Calu3 (cell line): ENCODE results near the gene KLHL29. TPM values are rescaled to one million over a fixed set of nuclear protein-coding genes. Genes with fewer than 3 reads are reported as not detected.

Experiments
- BruUV-seq: library from RNA; stranded (reverse); fragments of 400-500 nt; replicated peaks from 2 replicates; lab custom pipeline; 2021; lab: Mats Ljungman, UMichigan
- CTCF ChIA-PET: fragments of 300-600 bp; sonication (Branson Sonifier 250); formaldehyde crosslinking; loops from one replicate; lab custom pipeline; 2022; ENCODE audit warnings: antibody characterized with exemption; lab: Charles Lee
- DNase-seq: peaks from one replicate; pipeline ENCODE4 v3.0.0; 2022
- H3K27ac Mint-ChIP-seq: one replicate; pipeline ENCODE4 v1.8.0; 2022; ENCODE audit warnings: mixed read lengths; ENCODE audit not compliant: unreplicated experiment
- H3K27me3 Mint-ChIP-seq: one replicate; pipeline ENCODE4 v1.8.0; 2022; ENCODE audit warnings: mixed read lengths; ENCODE audit not compliant: unreplicated experiment
- H3K36me3 Mint-ChIP-seq: one replicate; pipeline ENCODE4 v1.8.0; 2022; ENCODE audit warnings: mild to moderate bottlenecking, moderate library complexity, mixed read lengths; ENCODE audit not compliant: insufficient read depth, unreplicated experiment
- H3K4me1 Mint-ChIP-seq: one replicate; pipeline ENCODE4 v1.8.0; 2022; ENCODE audit warnings: mild to moderate bottlenecking, low read depth, mixed read lengths; ENCODE audit not compliant: unreplicated experiment
- H3K4me3 Mint-ChIP-seq: one replicate; pipeline ENCODE4 v1.8.0; 2022; ENCODE audit warnings: mild to moderate bottlenecking, low read depth, moderate library complexity, mixed read lengths; ENCODE audit not compliant: unreplicated experiment
- H3K9me3 Mint-ChIP-seq: one replicate; pipeline ENCODE4 v1.8.0; 2022; ENCODE audit warnings: low read depth, mixed read lengths; ENCODE audit not compliant: unreplicated experiment
- CTCF ChIP-seq: fragments of 200-600 bp; IDR thresholded peaks from one replicate; pipeline ENCODE4 v1.8.0; 2022; ENCODE audit warnings: antibody characterized with exemption; ENCODE audit not compliant: unreplicated experiment
- intact Hi-C: fragments of 100-400 bp; cut with micrococcal nuclease; formaldehyde crosslinking; loops from one replicate; pipeline ENCODE4 v1.10.0; 2022; ENCODE audit not compliant: unreplicated experiment
- total RNA-seq: library from RNA; stranded (reverse); gene quantifications from 2 replicates; pipeline ENCODE4 v1.2.3, GENCODE V29; 2022

Gene KLHL29
- total RNA-seq, 1 experiment from 2014 or later = 11.9 TPM

GRCh38 chr2:23493846-23494245 lies 108.9 kb downstream of the KLHL29 start:
- H3K4me3 Mint-ChIP-seq = no peak overlapping the region
- no peak for TF ChIP-seq CTCF
- H3K27me3 Mint-ChIP-seq = no peaks in the 10 kb centered on the region
- H3K36me3 Mint-ChIP-seq = no peaks in the 10 kb centered on the region
- CTCF ChIA-PET = no interaction called here
- H3K4me1 Mint-ChIP-seq = no peaks in the 10 kb centered on the region
- no peak for DNase-seq
- H3K27ac Mint-ChIP-seq = no peak overlapping the region
- intact Hi-C loops = no loop called here
- BruUV-seq = no TSS peak
- no peaks in the 10 kb centered on the region for H3K9me3 Mint-ChIP-seq

- H3K4me3 Mint-ChIP-seq = no peak overlapping the region
- H3K27ac Mint-ChIP-seq = no peak overlapping the region
Observed at GRCh38 chr2:23494286-23494685, 109.3 kb downstream of the KLHL29 start.

DNA sequence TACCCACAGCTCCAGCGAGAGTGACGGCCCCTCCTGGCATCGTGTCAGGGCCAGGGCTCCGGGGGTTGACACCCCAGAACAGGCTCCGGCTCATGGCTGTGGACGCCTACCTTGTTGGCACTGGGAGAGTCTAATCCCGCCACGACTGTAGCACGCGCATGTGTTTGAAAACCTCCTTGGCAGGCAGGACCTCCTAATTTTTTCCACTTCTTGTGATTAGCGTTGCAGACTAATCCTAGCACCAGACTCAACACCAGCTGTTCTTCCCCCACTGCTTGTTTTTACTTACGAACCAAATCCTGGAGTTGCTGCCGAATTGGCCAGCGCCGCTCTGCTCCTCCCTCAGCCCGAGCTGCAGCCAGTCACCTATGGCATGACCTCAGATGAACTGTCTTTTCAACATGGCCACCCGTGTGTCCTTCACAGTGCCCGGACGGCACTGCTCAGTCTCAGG lies 110.7 kb downstream of the KLHL29 start:
- no TSS peak for BruUV-seq
- no peak for DNase-seq
- no peak overlapping the region for H3K4me3 Mint-ChIP-seq
- no peak for TF ChIP-seq CTCF
- no peaks in the 10 kb centered on the region for H3K4me1 Mint-ChIP-seq
- no peaks in the 10 kb centered on the region for H3K27me3 Mint-ChIP-seq
- H3K9me3 Mint-ChIP-seq = no peaks in the 10 kb centered on the region
- no peaks in the 10 kb centered on the region for H3K36me3 Mint-ChIP-seq
- CTCF ChIA-PET = no interaction called here
- no peak overlapping the region for H3K27ac Mint-ChIP-seq
- intact Hi-C loops = no loop called here

More at GRCh38 chr2:23494286-23494685, 109.3 kb downstream of the KLHL29 start:
- BruUV-seq = no TSS peak
- H3K36me3 Mint-ChIP-seq = no peaks in the 10 kb centered on the region
- intact Hi-C loops = no loop called here
- no peak for DNase-seq
- no peak for TF ChIP-seq CTCF
- no peaks in the 10 kb centered on the region for H3K27me3 Mint-ChIP-seq
- H3K9me3 Mint-ChIP-seq = no peaks in the 10 kb centered on the region
- no peaks in the 10 kb centered on the region for H3K4me1 Mint-ChIP-seq
- CTCF ChIA-PET = no interaction called here

- Mint-ChIP-seq H3K9me3 (no peaks in the 10 kb centered on the region), H3K4me1 (no peaks in the 10 kb centered on the region), H3K27me3 (no peaks in the 10 kb centered on the region), H3K27ac (no peak overlapping the region), H3K36me3 (no peaks in the 10 kb centered on the region), H3K4me3 (no peak overlapping the region)
- no TSS peak for BruUV-seq
- TF ChIP-seq CTCF = no peak
- intact Hi-C loops = no loop called here
- CTCF ChIA-PET = interaction anchor here (0.5 kb wide), 1 partner anchor 81 kb away, joined by 3 read pairs; no protein-coding TSS in a partner anchor
- DNase-seq = no peak
Observed at GRCh38 chr2:23496456-23496855, 111.5 kb downstream of the KLHL29 start.
